PC-3 (cell line): Measurements from ENCODE around the gene CCDC197. TPM values are rescaled to one million over a fixed set of nuclear protein-coding genes. Genes with fewer than 3 reads are reported as not detected.

Experiments
- ATAC-seq: fragments of 200-7000 bp; cut with Tn5 transposase; 2 replicates; pipeline ENCODE4 v1.9.1; 2020; ENCODE audit warnings: mild to moderate bottlenecking, moderate library complexity
- BruUV-seq: library from RNA; stranded (reverse); fragments of 400-500 nt; replicated peaks from 2 replicates; lab custom pipeline; 2021; lab: Mats Ljungman, UMichigan
- CTCF ChIA-PET: fragments of 300-600 bp; sonication (Branson Sonifier 250); formaldehyde crosslinking; loops from one replicate; lab custom pipeline; 2022; ENCODE audit warnings: antibody characterized with exemption; lab: Charles Lee
- POLR2A ChIA-PET: fragments of 300-600 bp; sonication (Branson Sonifier 250); formaldehyde crosslinking; loops from one replicate; lab custom pipeline; 2022; ENCODE audit warnings: antibody characterized with exemption; ENCODE audit not compliant: unreplicated experiment; lab: Charles Lee
- DNase-seq: peaks from one replicate; pipeline ENCODE4 v3.0.0-alpha.2; 2015
- H2AFZ ChIP-seq: fragments of 300-600 bp; sonication (generic); 2 replicates; pipeline ENCODE4 v1.6.0; 2016; ENCODE audit warnings: antibody characterized with exemption, low read length
- H3F3A ChIP-seq: fragments of 300-600 bp; sonication (generic); one replicate; pipeline ENCODE4 v1.6.0; 2017; ENCODE audit warnings: antibody characterized with exemption, low read length, control low read depth, mild to moderate bottlenecking; ENCODE audit not compliant: unreplicated experiment
- H3K27ac ChIP-seq: fragments of 300-600 bp; sonication (generic); 2 replicates; pipeline ENCODE4 v1.5.1; 2016; ENCODE audit warnings: mild to moderate bottlenecking, low read length
- H3K27me3 ChIP-seq: fragments of 300-600 bp; sonication (generic); 2 replicates; pipeline ENCODE4 v1.6.1; 2016; ENCODE audit warnings: low read length, mixed read lengths
- H3K36me3 ChIP-seq: fragments of 300-600 bp; sonication (generic); 2 replicates; pipeline ENCODE4 v1.6.1; 2016; ENCODE audit warnings: low read depth, mixed run types, low read length, mixed read lengths
- H3K4me1 ChIP-seq: fragments of 300-600 bp; sonication (generic); 2 replicates; pipeline ENCODE4 v1.5.1; 2016; ENCODE audit warnings: low read length; ENCODE audit not compliant: insufficient read depth
- H3K4me2 ChIP-seq: fragments of 300-600 bp; sonication (generic); 2 replicates; pipeline ENCODE4 v1.6.0; 2016; ENCODE audit warnings: low read length
- H3K4me3 ChIP-seq: fragments of 300-600 bp; sonication (generic); 2 replicates; pipeline ENCODE4 v1.5.1; 2016; ENCODE audit warnings: mild to moderate bottlenecking, low read length, mixed read lengths
- H3K79me2 ChIP-seq: fragments of 300-600 bp; sonication (generic); 2 replicates; pipeline ENCODE4 v1.6.1; 2017; ENCODE audit warnings: low read length, mixed read lengths
- H3K9ac ChIP-seq: fragments of 300-600 bp; sonication (generic); 2 replicates; pipeline ENCODE4 v1.6.0; 2016; ENCODE audit warnings: mild to moderate bottlenecking, low read length
- H3K9me2 ChIP-seq: fragments of 300-600 bp; sonication (generic); replicated peaks from 2 replicates; pipeline ENCODE4 v1.6.1; 2016; ENCODE audit warnings: mixed run types, low read length, mixed read lengths
- H3K9me3 ChIP-seq: fragments of 300-600 bp; sonication (generic); 2 replicates; pipeline ENCODE4 v1.6.1; 2016; ENCODE audit warnings: low read length, mixed read lengths
- H4K20me1 ChIP-seq: fragments of 300-600 bp; sonication (generic); 2 replicates; pipeline ENCODE4 v1.6.1; 2016; ENCODE audit warnings: low read length, mixed read lengths
- CTCF ChIP-seq: fragments of 300-600 bp; sonication (generic); conservative IDR thresholded peaks from 2 replicates; pipeline ENCODE4 v1.5.1; 2017; ENCODE audit warnings: antibody characterized with exemption, low read depth, mild to moderate bottlenecking, low read length
- EZH2 ChIP-seq: fragments of 300-600 bp; sonication (generic); IDR thresholded peaks from one replicate; pipeline ENCODE4 v1.6.1; 2017; ENCODE audit warnings: antibody characterized with exemption, mild to moderate bottlenecking, low read length; ENCODE audit not compliant: unreplicated experiment
- EZH2phosphoT487 ChIP-seq: fragments of 300-600 bp; sonication (generic); IDR thresholded peaks from 2 replicates; pipeline ENCODE4 v1.6.1; 2018; ENCODE audit warnings: mild to moderate bottlenecking, antibody characterized with exemption, low read length, borderline replicate concordance
- intact Hi-C: fragments of 100-400 bp; cut with micrococcal nuclease; formaldehyde crosslinking; loops from 2 replicates; pipeline ENCODE4 v1.9.0; 2023
- total RNA-seq: library from RNA; depleted of rRNA; stranded (reverse); fragments of >200 nt; gene quantifications from 2 replicates; pipeline ENCODE4 v1.2.3, GENCODE V29; 2014

The CCDC197 gene
- total RNA-seq, 1 experiment from 2014 or later = not detected

- H3F3A ChIP-seq = no peaks in the 10 kb centered on the region
- no peaks in the 10 kb centered on the region for H3K9me2 ChIP-seq
- ATAC-seq (no peak), DNase-seq (no peak)
- no peak overlapping the region for H3K4me3 ChIP-seq
- no peaks in the 10 kb centered on the region for H3K9me3 ChIP-seq
- no peak overlapping the region for H2AFZ ChIP-seq
- H3K36me3 ChIP-seq = no peaks in the 10 kb centered on the region
- no peak overlapping the region for H3K27ac ChIP-seq
- H4K20me1 ChIP-seq = no peaks in the 10 kb centered on the region
- BruUV-seq = no TSS peak
- H3K79me2 ChIP-seq = no peaks in the 10 kb centered on the region
- H3K27me3 ChIP-seq = no peaks in the 10 kb centered on the region
- H3K4me2 ChIP-seq = no peak overlapping the region
- peaks cover 15% of the 10 kb centered on the region; the same call in 1 of the 2 replicates for H3K4me1 ChIP-seq
- ChIA-PET CTCF (interaction anchor here (0.7 kb wide), 1 partner anchor 1341 kb away, joined by 3 read pairs; no protein-coding TSS in a partner anchor), POLR2A (no interaction called here)
- no peak overlapping the region for H3K9ac ChIP-seq
- no peak for TF ChIP-seq EZH2phosphoT487
- no peak for TF ChIP-seq EZH2
- TF ChIP-seq CTCF = no peak
- intact Hi-C loops = no loop called here
These were observed 2.5 kb downstream of the CCDC197 start for GRCh38 chr14:93999573-93999972.

- Histone ChIP-seq H3K36me3 (no peaks in the 10 kb centered on the region), H3K9me3 (no peaks in the 10 kb centered on the region), H3K4me1 (peaks cover 10% of the 10 kb centered on the region; the same call in 1 of the 2 replicates), H3K27me3 (no peaks in the 10 kb centered on the region), H3F3A (no peaks in the 10 kb centered on the region), H3K9me2 (no peaks in the 10 kb centered on the region), H4K20me1 (no peaks in the 10 kb centered on the region), H3K79me2 (no peaks in the 10 kb centered on the region), H2AFZ (no peak overlapping the region), H3K4me2 (no peak overlapping the region), H3K9ac (no peak overlapping the region), H3K27ac (no peak overlapping the region), H3K4me3 (no peak overlapping the region)
- BruUV-seq = no TSS peak
- CTCF ChIA-PET = no interaction called here
- ATAC-seq (no peak), DNase-seq (no peak)
- intact Hi-C loops = no loop called here
- POLR2A ChIA-PET = no interaction called here
- TF ChIP-seq EZH2 = no peak
- no peak for TF ChIP-seq EZH2phosphoT487
- TF ChIP-seq CTCF = no peak
These were observed 3.2 kb downstream of the CCDC197 start for GRCh38 chr14:94000267-94000666.

- H3K9ac ChIP-seq = no peak overlapping the region
- TF ChIP-seq EZH2 (no peak), CTCF (no peak), EZH2phosphoT487 (no peak)
- H3K79me2 ChIP-seq = no peaks in the 10 kb centered on the region
- BruUV-seq = no TSS peak
- no peak overlapping the region for H3K4me3 ChIP-seq
- no peak overlapping the region for H3K4me2 ChIP-seq
- H3K27ac ChIP-seq = no peak overlapping the region
- no peak for ATAC-seq
- no peak for DNase-seq
- no peaks in the 10 kb centered on the region for H3F3A ChIP-seq
- intact Hi-C loops = loop anchor here (1.0 kb wide), 1 partner anchor 62 kb away; no protein-coding TSS in a partner anchor
- H4K20me1 ChIP-seq = no peaks in the 10 kb centered on the region
- CTCF ChIA-PET = no interaction called here
- no peaks in the 10 kb centered on the region for H3K36me3 ChIP-seq
- H3K9me3 ChIP-seq = no peaks in the 10 kb centered on the region
- peaks cover 5% of the 10 kb centered on the region; the same call in 1 of the 2 replicates for H3K4me1 ChIP-seq
- H3K27me3 ChIP-seq = no peaks in the 10 kb centered on the region
- no peak overlapping the region for H2AFZ ChIP-seq
- POLR2A ChIA-PET = no interaction called here
- no peaks in the 10 kb centered on the region for H3K9me2 ChIP-seq
These were observed 3.9 kb downstream of the CCDC197 start for GRCh38 chr14:94001016-94001415.
